KBM-7 (cell line): ENCODE data around the gene IL17RB.

Experiments used
- DNase-seq: peaks from one replicate; pipeline ENCODE4 v3.0.0-alpha.2; 2015
- in situ Hi-C: fragments of 300-500 bp; cut with MboI; formaldehyde crosslinking; loops from 2 replicates; pipeline ENCODE4 v1.14.3; 2020; ENCODE audit warnings: low sequenced_read_pairs, low pct_unique_long_range_greater_than_20kb, mixed read lengths

Gene IL17RB

DNA sequence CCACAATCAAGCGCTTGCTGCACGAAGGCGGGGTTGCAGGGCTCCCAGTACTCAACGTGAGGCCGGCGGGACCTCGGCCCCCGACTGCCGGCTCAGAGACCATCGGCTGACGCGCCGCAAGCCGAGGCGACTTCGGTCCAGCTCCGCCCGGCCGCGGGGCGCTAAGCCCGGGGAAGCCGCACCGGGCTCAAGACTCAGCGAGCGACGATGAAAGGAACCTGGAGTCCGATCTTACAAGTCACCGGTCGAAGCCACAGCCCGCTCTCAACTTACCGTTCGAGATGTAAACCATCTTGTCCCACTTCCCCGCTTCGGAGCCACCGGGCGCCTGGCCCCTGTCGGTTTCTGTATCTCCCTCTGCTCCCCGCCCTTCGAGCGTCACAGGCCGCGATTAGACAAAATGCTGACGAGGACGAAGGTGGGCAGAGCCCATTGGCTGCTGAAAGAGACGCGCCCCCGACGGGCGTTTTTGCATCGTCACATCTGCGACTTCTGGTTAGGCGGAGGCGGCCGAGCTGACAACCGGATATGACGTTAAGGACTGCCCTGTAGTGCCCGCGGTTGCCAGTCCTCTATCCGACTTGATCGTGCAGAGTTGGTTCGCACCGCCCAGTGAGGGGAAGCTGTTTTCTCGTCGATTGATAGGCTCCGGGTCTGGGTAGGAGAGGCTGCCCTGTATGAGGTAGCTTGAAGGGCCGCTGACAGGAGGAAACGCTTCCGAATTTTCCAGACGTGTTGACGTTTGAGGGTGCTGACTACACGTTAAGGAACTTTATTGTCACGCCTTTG is 45.3 kb downstream of the IL17RB start, which contains the start of gene SELENOK:
SELENOK (minus strand) TSS at position 363 of the 789 bp plus-strand sequence.
- in situ Hi-C loops = no loop called here
- peak; percentile 99 for DNase-seq

GRCh38 chr3:53892286-53892637 is 45.9 kb downstream of the IL17RB start:
- DNase-seq = no peak
- in situ Hi-C loops = no loop called here

- in situ Hi-C loops = no loop called here
- no peak for DNase-seq
These were observed 53.4 kb downstream of the IL17RB start for GRCh38 chr3:53899750-53900149.

DNA sequence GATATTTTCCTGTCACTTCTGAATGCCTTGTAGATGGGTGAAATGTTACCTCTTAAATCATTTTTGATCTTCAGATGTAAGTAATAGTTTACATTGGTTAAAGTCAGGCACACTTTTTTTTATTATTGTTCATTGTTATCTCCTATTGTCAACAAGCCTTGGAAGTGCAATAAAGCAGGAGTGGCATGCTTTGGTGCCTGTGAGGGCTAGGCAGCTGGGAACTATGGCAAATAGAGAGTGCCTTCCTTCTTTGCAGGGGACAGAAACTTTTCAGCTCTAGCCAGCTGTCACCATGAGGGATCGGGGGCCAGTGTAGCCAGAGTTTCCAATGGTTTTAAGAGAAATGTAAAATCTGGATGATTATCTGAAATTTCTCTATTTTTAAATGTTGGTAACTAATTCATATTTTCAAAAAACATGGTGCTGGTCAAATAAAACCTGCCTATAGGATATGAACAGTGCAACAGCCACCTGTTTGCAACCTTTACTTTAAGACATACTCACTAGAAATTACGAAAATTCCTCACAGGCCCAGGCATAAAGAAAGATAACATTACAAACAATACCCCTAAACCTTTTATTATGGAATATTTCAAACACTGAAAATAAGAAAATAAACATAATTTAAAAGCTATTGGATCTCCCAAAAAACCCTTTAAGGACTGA is 54.4 kb downstream of the IL17RB start:
- DNase-seq = no peak
- in situ Hi-C loops = no loop called here

- in situ Hi-C loops = no loop called here
- DNase-seq = no peak
These were observed 55.7 kb downstream of the IL17RB start for GRCh38 chr3:53902067-53902466.

DNA sequence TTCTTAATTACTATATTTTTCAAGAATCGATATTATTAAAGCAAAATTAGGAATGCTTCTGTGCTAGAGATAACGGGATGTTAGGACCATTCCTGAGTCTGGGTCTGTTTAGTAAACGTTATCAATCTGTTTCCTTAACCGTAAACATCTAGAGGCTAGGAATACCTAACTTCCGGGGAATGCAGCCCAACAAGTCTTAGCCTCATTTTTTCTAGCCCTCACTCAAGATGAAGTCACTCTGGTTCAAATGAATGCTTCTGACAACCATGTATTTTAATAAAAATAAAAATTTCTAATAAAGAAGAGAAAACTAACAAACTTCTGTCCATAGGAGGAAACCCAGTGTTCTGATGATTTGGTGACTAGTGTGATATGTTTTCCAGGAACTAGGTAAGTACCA is 56.3 kb downstream of the IL17RB start:
- DNase-seq = no peak
- in situ Hi-C loops = no loop called here

DNA sequence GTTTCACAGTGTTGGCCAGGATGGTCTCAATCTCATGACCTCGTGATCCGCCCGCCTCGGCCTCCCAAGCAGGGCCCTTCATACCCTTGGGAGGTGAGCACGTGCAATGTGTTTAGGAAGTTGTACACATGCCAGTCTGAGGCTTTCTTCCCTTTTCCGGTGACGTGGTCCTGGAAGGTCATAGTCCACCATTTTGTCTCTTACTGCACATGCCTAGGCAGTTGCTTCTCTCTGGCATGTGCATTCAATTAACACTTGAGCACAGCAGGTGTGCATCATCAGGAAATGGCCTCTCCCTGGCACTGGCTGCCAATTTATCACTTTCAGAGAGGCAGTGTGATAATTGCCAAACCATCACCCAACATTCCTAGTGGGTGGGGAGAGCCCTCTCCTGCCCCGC is 67.0 kb downstream of the IL17RB start:
- DNase-seq = no peak
- in situ Hi-C loops = no loop called here
